Measurements from ENCODE around the gene VTI1A. TPM values are rescaled to one million over a fixed set of nuclear protein-coding genes. Genes with fewer than 3 reads are reported as not detected.

Gene VTI1A
- total and polyA plus RNA-seq, 2 of the 13 experiments (the other 11 are each of a cell fraction or from before 2014, with no cell fraction given), result 11.7 to 32.7 TPM

GRCh38 chr10:112741830-112742402 lies 294.9 kb downstream of the VTI1A start:
- BruUV-seq (replicated peaks), result no TSS peak
- no peak overlapping the region for H2AFZ ChIP-seq (ENCODE audit: low read length)
- intact Hi-C loops (cut with micrococcal nuclease; ENCODE audit: unreplicated experiment) (loop anchor here (5.0 kb wide), 1 partner anchor 210 kb away; the partner anchor contains the start of gene TCF7L2), in situ Hi-C loops (cut with HindIII; ENCODE audit: extremely low pct_ligation_motif_present, low pct_unique_long_range_greater_than_20kb) (no loop called here)
- DNase-seq (ENCODE audit: low spot score) (peak; percentile 76), ATAC-seq (no peak), FAIRE-seq (peak; percentile 55)
- no peaks in the 10 kb centered on the region for H3K79me2 ChIP-seq (ENCODE audit: insufficient read depth, low read length)
- no peak overlapping the region for H3K4me3 ChIP-seq (replicated peaks in 1 of 3; ENCODE audit: insufficient read depth in 1 of 3, low read depth in 2 of 3, low read length in 3 of 3)
- no peaks in the 10 kb centered on the region for H4K20me1 ChIP-seq (ENCODE audit: insufficient read depth, low read length)
- no peaks in the 10 kb centered on the region for H3K27me3 ChIP-seq (ENCODE audit: control insufficient read depth in 1 of 2, insufficient read depth in 2 of 2, low read length in 2 of 2)
- ChIA-PET POLR2A (interaction anchor here (0.5 to 2.2 kb wide), 4 partner anchors 10 to 209 kb away, joined by 3 to 7 read pairs (median 5); partner anchors contain the start of gene TCF7L2), CTCF (ENCODE audit: low intra/inter-chr PET ratio, low total read pairs) (no interaction called here)
- H3K4me1 ChIP-seq (ENCODE audit: insufficient read depth, low read length), result peaks cover 86% of the 10 kb centered on the region
- H3K4me2 ChIP-seq (ENCODE audit: low read depth, low read length), result peak overlapping the region; percentile 50
- H3K27ac ChIP-seq (ENCODE audit: extremely low read length, insufficient read depth, low read length), result peak overlapping the region; percentile 92
- peak overlapping the region; percentile 30; the same call in 1 of the 2 replicates for H3K9ac ChIP-seq (ENCODE audit: insufficient read depth, low read depth, low read length)
- H3K9me3 ChIP-seq (ENCODE audit: low read length), result no peaks in the 10 kb centered on the region
- 2% methylated on average over 3 of the region's 3 CpGs for WGBS (ENCODE audit: low lambda C conversion rate)
- H3K36me3 ChIP-seq (replicated peaks in 1 of 2; ENCODE audit: control insufficient read depth in 1 of 2, insufficient read depth in 2 of 2, low read length in 2 of 2), result no peaks in the 10 kb centered on the region
- TF ChIP-seq NR2F2 (IDR thresholded peaks at IDR 0.05; ENCODE audit: borderline replicate concordance, low read depth) (peak; percentile 88), E2F2 (CRISPR knock-in tag; IDR thresholded peaks at IDR 0.05; ENCODE audit: borderline replicate concordance) (no peak), IRF1 (CRISPR knock-in tag; IDR thresholded peaks at IDR 0.05; ENCODE audit: low read depth) (no peak), ZNF143 (CRISPR knock-in tag; IDR thresholded peaks at IDR 0.05) (no peak), ZNF124 (CRISPR knock-in tag; IDR thresholded peaks at IDR 0.05) (0 out of 2 replicates have a peak, but pooled peaks have one; percentile 22), TBX2 (CRISPR knock-in tag; IDR thresholded peaks at IDR 0.05; ENCODE audit: borderline replicate concordance) (peak; percentile 93), ZNF674 (CRISPR knock-in tag; IDR thresholded peaks at IDR 0.05; ENCODE audit: low read depth) (no peak), SMARCE1 (IDR thresholded peaks at IDR 0.05; ENCODE audit: borderline replicate concordance) (no peak), PTBP1 (IDR thresholded peaks at IDR 0.05; ENCODE audit: low read depth, low read length, poor library complexity, severe bottlenecking) (no peak), ZNF614 (CRISPR knock-in tag; IDR thresholded peaks at IDR 0.05; ENCODE audit: borderline replicate concordance) (no peak; the same call in 1 of the 2 replicates), MAX (IDR thresholded peaks at IDR 0.05) (peak; percentile 3; the same call in 1 of the 2 replicates), SOX6 (IDR thresholded peaks at IDR 0.05) (no peak), SOX6 (CRISPR knock-in tag; IDR thresholded peaks at IDR 0.05) (peak; percentile 85), DMAP1 (CRISPR knock-in tag; IDR thresholded peaks at IDR 0.05) (no peak), FOXO4 (CRISPR knock-in tag; conservative IDR thresholded peaks at IDR 0.05) (no peak), PPARG (CRISPR knock-in tag; conservative IDR thresholded peaks at IDR 0.05) (peak; percentile 97), DPF2 (CRISPR knock-in tag; IDR thresholded peaks at IDR 0.05; ENCODE audit: borderline replicate concordance, low read depth) (peak; percentile 71), HOXA5 (CRISPR knock-in tag; IDR thresholded peaks at IDR 0.05) (peak; percentile 96), IKZF5 (CRISPR knock-in tag; IDR thresholded peaks at IDR 0.05) (peak; percentile 50; the same call in 1 of the 2 replicates), RFXANK (CRISPR knock-in tag; IDR thresholded peaks at IDR 0.05) (no peak), ZNF260 (CRISPR knock-in tag; IDR thresholded peaks at IDR 0.05; ENCODE audit: borderline replicate concordance, low read depth) (no peak)

Measured in HepG2 (cell line).